Measurements from ENCODE around the gene ABCA13.
"Not testable (repeated sequence)": the region's sequence is repeated elsewhere in the genome, so short reads cannot be mapped to it uniquely, and the experiment has no call there.

ABCA13 gene

DNA sequence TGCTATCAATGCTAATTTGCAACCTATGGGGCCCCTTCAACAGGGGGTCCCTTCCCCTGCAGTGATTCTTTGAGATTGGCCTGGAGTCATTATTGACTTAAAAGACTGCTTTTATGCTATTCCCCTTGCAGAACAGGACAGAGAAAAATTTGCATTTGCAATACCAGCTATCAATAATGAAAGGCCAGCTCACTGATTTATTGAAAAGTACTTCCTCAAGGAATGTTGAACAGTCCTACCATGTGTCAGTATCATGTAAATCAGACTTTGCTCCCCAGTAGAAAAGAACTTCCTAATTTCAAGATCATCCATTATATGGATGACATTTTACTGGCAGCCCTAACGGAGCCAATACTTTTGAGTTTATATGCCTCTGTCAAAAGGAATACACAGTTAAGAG is 29.7 kb upstream of the ABCA13 start:
- in situ Hi-C loops (cut with MboI; ENCODE audit: low pct_unique_long_range_greater_than_20kb, low sequenced_read_pairs, unreplicated experiment) = no loop called here
- TF ChIP-seq, protein P1, sequence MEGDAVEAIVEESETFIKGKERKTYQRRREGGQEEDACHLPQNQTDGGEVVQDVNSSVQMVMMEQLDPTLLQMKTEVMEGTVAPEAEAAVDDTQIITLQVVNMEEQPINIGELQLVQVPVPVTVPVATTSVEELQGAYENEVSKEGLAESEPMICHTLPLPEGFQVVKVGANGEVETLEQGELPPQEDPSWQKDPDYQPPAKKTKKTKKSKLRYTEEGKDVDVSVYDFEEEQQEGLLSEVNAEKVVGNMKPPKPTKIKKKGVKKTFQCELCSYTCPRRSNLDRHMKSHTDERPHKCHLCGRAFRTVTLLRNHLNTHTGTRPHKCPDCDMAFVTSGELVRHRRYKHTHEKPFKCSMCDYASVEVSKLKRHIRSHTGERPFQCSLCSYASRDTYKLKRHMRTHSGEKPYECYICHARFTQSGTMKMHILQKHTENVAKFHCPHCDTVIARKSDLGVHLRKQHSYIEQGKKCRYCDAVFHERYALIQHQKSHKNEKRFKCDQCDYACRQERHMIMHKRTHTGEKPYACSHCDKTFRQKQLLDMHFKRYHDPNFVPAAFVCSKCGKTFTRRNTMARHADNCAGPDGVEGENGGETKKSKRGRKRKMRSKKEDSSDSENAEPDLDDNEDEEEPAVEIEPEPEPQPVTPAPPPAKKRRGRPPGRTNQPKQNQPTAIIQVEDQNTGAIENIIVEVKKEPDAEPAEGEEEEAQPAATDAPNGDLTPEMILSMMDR (IDR thresholded peaks at IDR 0.05; ENCODE audit: extremely low read depth, insufficient read depth, missing control alignments) = no peak
- DNase-seq (ENCODE audit: low spot score) = no peak

DNA sequence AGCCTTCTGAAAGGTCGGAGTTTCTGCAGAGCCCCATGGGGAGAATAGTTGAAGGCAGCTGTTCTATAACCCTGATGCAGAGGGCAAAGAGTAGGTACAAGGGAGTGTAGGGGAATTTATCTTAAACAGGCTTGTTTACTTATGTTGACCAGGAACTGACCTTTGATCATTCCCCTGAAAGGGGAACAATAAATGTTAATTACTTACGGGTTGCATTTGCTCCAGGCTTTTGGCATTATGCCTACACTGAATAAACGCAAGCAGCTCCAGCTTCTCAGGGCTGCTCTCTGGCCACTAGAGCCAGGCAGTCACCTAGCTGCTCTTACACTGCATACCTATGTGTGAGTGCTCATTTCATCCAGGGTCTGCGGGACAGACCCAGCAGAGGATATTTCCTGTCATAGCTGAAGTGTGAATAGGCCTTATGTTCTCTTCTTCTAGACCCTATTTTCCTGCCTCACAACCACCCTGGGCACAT is 26.9 kb upstream of the ABCA13 start:
- in situ Hi-C loops (cut with MboI; ENCODE audit: low pct_unique_long_range_greater_than_20kb, low sequenced_read_pairs, unreplicated experiment) = no loop called here
- TF ChIP-seq, protein P1 (IDR thresholded peaks at IDR 0.05; ENCODE audit: extremely low read depth, insufficient read depth, missing control alignments) = no peak
- no peak for DNase-seq (ENCODE audit: low spot score)

DNA sequence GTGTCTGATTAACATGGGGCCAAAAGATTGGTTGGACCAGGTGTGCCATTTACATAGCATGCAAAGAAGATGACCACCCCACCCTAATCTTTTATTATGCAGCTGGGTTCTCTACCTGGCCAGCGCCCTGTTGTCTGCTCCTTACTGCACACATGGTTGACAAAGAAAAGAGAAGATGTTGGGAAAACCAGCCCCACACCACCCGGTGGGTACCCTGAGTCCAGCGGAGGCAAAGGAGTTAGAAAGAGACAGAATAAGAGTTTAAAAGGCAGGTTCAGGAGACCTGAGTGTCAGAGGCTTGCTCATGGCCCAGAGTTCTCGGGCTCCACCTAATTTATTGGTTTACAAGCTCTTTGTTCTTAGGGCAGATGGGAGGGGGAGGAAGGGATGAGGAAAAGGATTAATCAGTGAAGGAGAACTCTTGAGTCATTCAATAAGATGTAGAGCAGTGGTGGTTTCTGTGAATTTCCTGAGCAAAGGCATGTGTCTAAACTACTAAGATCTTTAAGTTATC is 24.1 kb upstream of the ABCA13 start:
- DNase-seq (ENCODE audit: low spot score) = no peak
- TF ChIP-seq, protein P1 (IDR thresholded peaks at IDR 0.05; ENCODE audit: extremely low read depth, insufficient read depth, missing control alignments) = no peak
- in situ Hi-C loops (cut with MboI; ENCODE audit: low pct_unique_long_range_greater_than_20kb, low sequenced_read_pairs, unreplicated experiment) = no loop called here

DNA sequence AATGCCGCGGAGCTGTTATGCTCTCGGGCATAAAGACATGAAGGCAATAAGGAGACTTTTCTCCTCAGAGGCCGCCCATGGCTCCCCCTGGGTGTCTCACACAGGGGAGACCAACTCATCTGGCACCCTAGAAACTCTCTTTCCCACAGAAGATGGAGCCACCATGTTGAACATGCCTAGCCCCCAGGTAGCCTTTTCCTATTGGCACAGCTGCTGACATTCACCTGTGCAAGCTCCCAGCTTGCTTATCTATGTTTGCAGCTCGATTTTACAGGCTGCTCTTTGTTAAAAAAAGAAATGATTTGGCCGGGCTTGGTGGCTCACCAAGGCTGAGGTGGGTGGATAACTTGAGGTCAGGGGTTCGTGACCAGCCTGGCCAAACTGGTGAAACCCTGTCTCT is 23.6 kb upstream of the ABCA13 start:
- DNase-seq (ENCODE audit: low spot score); in situ Hi-C loops (cut with MboI; ENCODE audit: low pct_unique_long_range_greater_than_20kb, low sequenced_read_pairs, unreplicated experiment): not testable (repeated sequence)

DNA sequence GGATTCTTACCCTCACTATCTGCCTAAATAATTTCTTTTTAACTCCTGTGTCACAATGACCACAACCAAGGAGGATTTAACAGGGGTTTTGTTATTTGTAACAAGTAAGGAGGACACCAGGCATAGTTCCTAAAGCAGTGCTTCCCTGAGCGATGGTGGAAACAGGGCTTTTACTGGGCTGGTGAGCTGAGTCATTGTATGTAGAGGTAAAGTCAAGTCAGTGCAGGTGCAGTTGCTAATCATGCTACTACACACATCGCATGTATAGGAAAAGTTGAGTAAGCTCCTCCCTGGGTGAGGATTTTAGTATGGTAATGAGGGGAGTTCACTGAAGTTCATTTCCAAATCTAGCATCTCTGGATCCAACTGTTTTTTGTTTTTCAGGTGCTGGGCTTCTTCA is 22.9 kb upstream of the ABCA13 start:
- TF ChIP-seq, protein P1 (IDR thresholded peaks at IDR 0.05; ENCODE audit: extremely low read depth, insufficient read depth, missing control alignments) = no peak
- in situ Hi-C loops (cut with MboI; ENCODE audit: low pct_unique_long_range_greater_than_20kb, low sequenced_read_pairs, unreplicated experiment) = no loop called here
- no peak for DNase-seq (ENCODE audit: low spot score)

DNA sequence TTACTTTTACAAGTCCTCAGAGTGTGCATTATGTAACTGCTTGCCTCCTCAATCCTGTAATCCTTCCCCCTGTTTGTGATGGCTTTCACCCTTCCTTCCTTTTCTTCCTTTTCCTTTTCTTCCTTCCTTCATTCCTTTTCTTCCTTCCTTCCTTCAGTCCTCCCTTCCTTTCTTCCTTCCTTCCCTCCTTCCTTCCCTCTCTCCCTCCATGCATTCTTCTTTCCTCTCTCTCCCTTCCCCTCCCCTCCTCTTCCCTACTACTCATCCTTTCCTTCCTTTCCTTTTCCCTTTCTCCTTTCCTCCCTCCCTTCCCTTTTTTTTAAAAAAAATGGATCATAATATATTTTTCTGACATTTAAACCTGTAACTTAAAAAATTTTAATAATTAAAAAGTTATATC is 22.2 kb upstream of the ABCA13 start:
- in situ Hi-C loops (cut with MboI; ENCODE audit: low pct_unique_long_range_greater_than_20kb, low sequenced_read_pairs, unreplicated experiment) = no loop called here
- DNase-seq (ENCODE audit: low spot score) = no peak
- TF ChIP-seq, protein P1 (IDR thresholded peaks at IDR 0.05; ENCODE audit: extremely low read depth, insufficient read depth, missing control alignments) = no peak

DNA sequence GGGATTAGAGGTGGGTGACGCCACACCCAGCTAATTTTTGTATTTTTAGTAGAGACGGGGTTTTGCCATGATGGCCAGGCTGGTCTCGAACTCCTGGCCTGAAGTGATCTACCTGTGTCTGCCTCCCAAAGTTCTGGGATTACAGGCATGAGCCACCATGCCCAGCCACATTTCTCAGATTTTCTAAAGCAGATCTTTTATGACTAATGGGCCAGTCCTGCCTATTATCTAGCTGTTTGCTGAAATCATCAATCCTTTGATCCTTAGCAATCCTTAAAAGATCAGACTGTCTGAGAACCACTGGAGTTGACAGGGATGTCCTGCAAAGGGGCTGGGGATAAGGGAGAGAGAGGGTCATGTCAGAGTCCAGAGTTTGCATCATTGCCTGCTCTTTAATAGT is 21.2 kb upstream of the ABCA13 start:
- TF ChIP-seq, protein P1 (IDR thresholded peaks at IDR 0.05; ENCODE audit: extremely low read depth, insufficient read depth, missing control alignments) = no peak
- in situ Hi-C loops (cut with MboI; ENCODE audit: low pct_unique_long_range_greater_than_20kb, low sequenced_read_pairs, unreplicated experiment) = no loop called here
- DNase-seq (ENCODE audit: low spot score) = no peak

All from GM13977 (cell line).